Stromal cell of bone marrow (primary cell): ENCODE results near the gene DDX49.
"Not testable (repeated sequence)": the region's sequence is repeated elsewhere in the genome, so short reads cannot be mapped to it uniquely, and the experiment has no call there.

ENCODE experiments used
- DNase-seq: peaks from one replicate; pipeline ENCODE4 v3.0.0-alpha.2; 2012; ENCODE audit warnings: low read depth

DDX49 gene

GRCh38 chr19:18942692-18943091 is 23.2 kb downstream of the DDX49 start:
- DNase-seq: no peak

- DNase-seq: no peak
These were observed 23.9 kb downstream of the DDX49 start for GRCh38 chr19:18943465-18943864.

- no peak for DNase-seq
These were observed 25.8 kb downstream of the DDX49 start for GRCh38 chr19:18945297-18945696.

GRCh38 chr19:18946335-18946734 is 26.8 kb downstream of the DDX49 start:
- no peak for DNase-seq

GRCh38 chr19:18946918-18947317 is 27.4 kb downstream of the DDX49 start:
- no peak for DNase-seq

GRCh38 chr19:18948075-18948975 is 28.8 kb downstream of the DDX49 start:
- no peak for DNase-seq

GRCh38 chr19:18948976-18949356 is 29.5 kb downstream of the DDX49 start:
- no peak for DNase-seq

GRCh38 chr19:18949858-18950257 is 30.3 kb downstream of the DDX49 start:
- no peak for DNase-seq

GRCh38 chr19:18951721-18952281 is 32.3 kb downstream of the DDX49 start:
- DNase-seq: no peak

- not testable (repeated sequence) for DNase-seq
These were observed 33.0 kb downstream of the DDX49 start for GRCh38 chr19:18952364-18953003.

GRCh38 chr19:18954094-18954493 is 34.6 kb downstream of the DDX49 start:
- DNase-seq: no peak

GRCh38 chr19:18955042-18955441 is 35.5 kb downstream of the DDX49 start:
- DNase-seq: no peak

GRCh38 chr19:18960370-18960769 is 40.9 kb downstream of the DDX49 start:
- DNase-seq: no peak

- no peak for DNase-seq
These were observed 42.5 kb downstream of the DDX49 start for GRCh38 chr19:18961767-18962620.

GRCh38 chr19:18964121-18964520 is 44.6 kb downstream of the DDX49 start:
- DNase-seq: no peak

- DNase-seq: no peak
These were observed 46.8 kb downstream of the DDX49 start for GRCh38 chr19:18966307-18966706.

GRCh38 chr19:18967358-18968146 is 48.0 kb downstream of the DDX49 start:
- no peak for DNase-seq

- DNase-seq: no peak
These were observed 50.6 kb downstream of the DDX49 start for GRCh38 chr19:18969931-18970659.

GRCh38 chr19:18972301-18972811 is 52.8 kb downstream of the DDX49 start:
- no peak for DNase-seq

GRCh38 chr19:18972851-18973250 is 53.3 kb downstream of the DDX49 start:
- no peak for DNase-seq
